Keratinocyte (primary cell): ENCODE measurements around the gene C1QTNF7. TPM values are rescaled to one million over a fixed set of nuclear protein-coding genes. Genes with fewer than 3 reads are reported as not detected.

ENCODE experiments used
- DNase-seq: peaks from one replicate; pipeline ENCODE4 v3.0.0-alpha.2; 2011; ENCODE audit warnings: low read depth, missing footprints, low spot score
- FAIRE-seq: peaks from 2 replicates; lab custom pipeline; 2011; peaks lifted over from hg19 to GRCh38; lab: Jason Lieb, UNC
- H2AFZ ChIP-seq: 2 replicates; pipeline ENCODE4 v1.6.0; 2012; ENCODE audit warnings: low read length, control low read depth, inconsistent platforms; ENCODE audit not compliant: control insufficient read depth
- H3K27ac ChIP-seq: 2 replicates; pipeline ENCODE4 v1.5.1; 2011; ENCODE audit warnings: low read length; ENCODE audit not compliant: control insufficient read depth, insufficient read depth
- H3K27me3 ChIP-seq: 3 replicates; pipeline ENCODE4 v1.6.0; 2011; ENCODE audit warnings: low read length; ENCODE audit not compliant: control insufficient read depth, insufficient read depth; ENCODE audit errors: extremely low read depth
- H3K36me3 ChIP-seq, 2 experiments: 2 replicates in 1 of 2; 3 replicates in 1 of 2; pipeline ENCODE4 v1.5.1; 2011; ENCODE audit warnings: low read length in 2 of 2, mild to moderate bottlenecking in 1 of 2; ENCODE audit not compliant: control insufficient read depth in 2 of 2, insufficient read depth in 2 of 2; ENCODE audit errors: extremely low read depth in 1 of 2
- H3K4me1 ChIP-seq: 3 replicates; pipeline ENCODE4 v1.5.1; 2011; ENCODE audit warnings: low read length; ENCODE audit not compliant: control insufficient read depth, insufficient read depth; ENCODE audit errors: extremely low read depth
- H3K4me2 ChIP-seq: 3 replicates; pipeline ENCODE4 v1.6.0; 2011; ENCODE audit warnings: low read depth, low read length; ENCODE audit not compliant: control insufficient read depth, insufficient read depth; ENCODE audit errors: extremely low read depth
- H3K4me3 ChIP-seq, 3 experiments: fragments of 200-600 bp in 1 of 3; sonication (generic) in 1 of 3; 2 replicates in 2 of 3; 3 replicates in 1 of 3; pipeline ENCODE4 v1.5.1; 2011 to 2016; ENCODE audit warnings: low read length in 3 of 3, mild to moderate bottlenecking in 3 of 3, control low read depth in 2 of 3, inconsistent platforms in 1 of 3, low read depth in 1 of 3, mixed read lengths in 1 of 3, mixed run types in 1 of 3, moderate library complexity in 1 of 3; ENCODE audit not compliant: control insufficient read depth in 2 of 3, insufficient read depth in 2 of 3; ENCODE audit errors: extremely low read depth in 1 of 3
- H3K79me2 ChIP-seq: 2 replicates; pipeline ENCODE4 v1.6.0; 2012; ENCODE audit warnings: low read length; ENCODE audit not compliant: control insufficient read depth, insufficient read depth
- H3K9ac ChIP-seq: 3 replicates; pipeline ENCODE4 v1.6.0; 2011; ENCODE audit warnings: low read length; ENCODE audit not compliant: control insufficient read depth, insufficient read depth; ENCODE audit errors: extremely low read depth
- H3K9me1 ChIP-seq: 3 replicates; pipeline ENCODE4 v1.6.0; 2011; ENCODE audit warnings: low read length; ENCODE audit not compliant: control insufficient read depth, insufficient read depth; ENCODE audit errors: extremely low read depth
- H3K9me3 ChIP-seq: 2 replicates; pipeline ENCODE4 v1.5.1; 2012; ENCODE audit warnings: low read depth, low read length; ENCODE audit not compliant: control insufficient read depth
- H4K20me1 ChIP-seq: 3 replicates; pipeline ENCODE4 v1.6.0; 2011; ENCODE audit warnings: low read length; ENCODE audit not compliant: control insufficient read depth, insufficient read depth; ENCODE audit errors: extremely low read depth
- CTCF ChIP-seq, 3 experiments: IDR thresholded peaks in 1 of 3; conservative IDR thresholded peaks in 1 of 3; optimal IDR thresholded peaks in 1 of 3; 2 replicates in 2 of 3; 3 replicates in 1 of 3; pipeline versions ENCODE3 to v1.5.1; 2011; ENCODE audit warnings: low read length in 3 of 3, mild to moderate bottlenecking in 3 of 3, moderate library complexity in 2 of 3, control low read depth in 1 of 3, inconsistent platforms in 1 of 3; ENCODE audit not compliant: insufficient read depth in 2 of 3; ENCODE audit errors: extremely low read depth in 1 of 3
- EZH2 ChIP-seq: IDR thresholded peaks from one replicate; pipeline ENCODE4 v1.6.1; 2012; ENCODE audit warnings: inconsistent platforms, mild to moderate bottlenecking, low read length, moderate library complexity
- dilution Hi-C: fragments of 300-500 bp; cut with MboI; formaldehyde crosslinking; loops from one replicate; pipeline ENCODE4 v1.7.0; 2020; ENCODE audit warnings: low sequenced_read_pairs; ENCODE audit not compliant: extremely low pct_ligation_motif_present
- polyA plus RNA-seq, 5 experiments: library from polyadenylated mRNA; depleted of rRNA in 3 of 5; stranded (reverse) in 3 of 5; stranded (forward) in 1 of 5; unstranded in 1 of 5; fragments of >200 nt; gene quantifications; 1 replicate in 1 of 5; 2 replicates in 3 of 5; 3 replicates in 1 of 5; pipeline versions ENCODE4 v1.2.1 to v1.2.3, GENCODE V29; 2011 to 2012; ENCODE audit warnings: missing spikeins in 2 of 5, low read depth in 1 of 5, low replicate concordance in 1 of 5

Gene C1QTNF7
- polyA plus RNA-seq, 1 donor (not counting 4 experiments of a cell fraction or from before 2014, with no cell fraction given), result not detected

- peaks cover 36% of the 10 kb centered on the region for H3K4me1 ChIP-seq
- H3K9me1 ChIP-seq, result no peaks in the 10 kb centered on the region
- H3K79me2 ChIP-seq, result no peaks in the 10 kb centered on the region
- TF ChIP-seq EZH2 (no peak), CTCF (optimal IDR thresholded peaks at IDR 0.05 in 1 of 3, IDR thresholded peaks at IDR 0.05 in 1 of 3, conservative IDR thresholded peaks at IDR 0.05 in 1 of 3; ENCODE audit: extremely low read depth in 1 of 3, insufficient read depth in 2 of 3, low read length in 3 of 3) (no peak)
- DNase-seq (no peak), FAIRE-seq (no peak)
- no peak overlapping the region for H3K4me2 ChIP-seq
- no peaks in the 10 kb centered on the region for H4K20me1 ChIP-seq
- H3K4me3 ChIP-seq, result no peak overlapping the region
- peak overlapping the region; percentile 31 for H2AFZ ChIP-seq
- dilution Hi-C loops, result no loop called here
- no peaks in the 10 kb centered on the region for H3K9me3 ChIP-seq
- H3K27ac ChIP-seq, result no peak overlapping the region
- H3K36me3 ChIP-seq, result no peaks in the 10 kb centered on the region
- no peak overlapping the region for H3K9ac ChIP-seq
- no peaks in the 10 kb centered on the region for H3K27me3 ChIP-seq
Observed at GRCh38 chr4:15402974-15403373, 24.9 kb upstream of the C1QTNF7 start.

- H3K9me1 ChIP-seq, result no peaks in the 10 kb centered on the region
- H3K9ac ChIP-seq, result no peak overlapping the region
- FAIRE-seq (no peak), DNase-seq (no peak)
- no peak overlapping the region for H3K4me2 ChIP-seq
- H3K27me3 ChIP-seq, result no peaks in the 10 kb centered on the region
- no peaks in the 10 kb centered on the region for H3K36me3 ChIP-seq
- H3K79me2 ChIP-seq, result no peaks in the 10 kb centered on the region
- no peak overlapping the region for H3K27ac ChIP-seq
- no peaks in the 10 kb centered on the region for H3K9me3 ChIP-seq
- dilution Hi-C loops, result no loop called here
- no peak overlapping the region for H2AFZ ChIP-seq
- H3K4me3 ChIP-seq, result no peak overlapping the region
- no peak for TF ChIP-seq EZH2
- TF ChIP-seq CTCF (optimal IDR thresholded peaks at IDR 0.05 in 1 of 3, IDR thresholded peaks at IDR 0.05 in 1 of 3, conservative IDR thresholded peaks at IDR 0.05 in 1 of 3; ENCODE audit: extremely low read depth in 1 of 3, insufficient read depth in 2 of 3, low read length in 3 of 3), result no peak
- no peaks in the 10 kb centered on the region for H4K20me1 ChIP-seq
- H3K4me1 ChIP-seq, result peaks cover 22% of the 10 kb centered on the region
Observed at GRCh38 chr4:15405018-15405417, 22.8 kb upstream of the C1QTNF7 start.
